ENCODE data around the gene TIMM8B.

TIMM8B gene

DNA sequence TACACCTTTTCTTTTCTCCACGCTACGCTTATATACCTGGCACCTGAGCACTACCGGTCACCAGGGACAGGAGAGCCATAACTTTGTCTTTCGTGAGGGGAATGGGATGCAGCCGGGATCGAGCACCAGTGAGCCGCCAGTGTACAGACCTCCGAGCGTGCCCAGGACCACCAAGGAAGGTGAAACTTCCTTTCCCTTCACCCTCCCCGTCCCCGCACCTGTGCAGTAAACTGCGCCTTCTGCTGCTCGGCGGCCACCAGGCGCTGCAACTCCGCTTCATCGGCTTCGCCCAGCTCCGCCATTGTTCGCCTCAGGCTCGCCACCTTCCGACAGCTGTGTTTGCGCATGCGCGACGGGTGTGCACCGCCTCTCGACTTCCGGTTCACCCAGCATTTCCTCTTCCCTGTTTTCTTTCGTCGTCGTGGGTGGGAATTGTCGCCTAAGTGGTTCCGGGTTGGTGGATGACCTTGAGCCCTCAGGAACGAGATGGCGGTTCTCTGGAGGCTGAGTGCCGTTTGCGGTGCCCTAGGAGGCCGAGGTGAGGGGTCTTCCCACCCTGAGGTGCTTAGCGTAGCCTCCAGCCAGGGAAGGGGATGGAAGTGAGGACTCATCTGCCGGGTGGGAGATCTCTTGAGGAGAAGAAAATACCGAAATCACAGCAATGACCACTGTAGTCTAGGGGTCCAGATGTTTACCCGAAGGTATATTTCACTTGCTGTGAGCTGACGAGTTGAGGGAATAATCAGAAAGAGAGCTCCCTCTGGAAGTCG, at the start of gene TIMM8B, which contains the start of gene SDHD:
TIMM8B (minus strand) TSS at position 335 of the 770 bp plus-strand sequence; CDS start at position 302, 33 bp downstream.
SDHD (plus strand) TSS at position 452 of the 770 bp plus-strand sequence; CDS start at position 487, 35 bp downstream.
- Mint-ChIP-seq H3K27ac (peak within 1 kb of the TSS; percentile 99), H3K9me3 (no peaks in the 10 kb centered on the region), H3K27me3 (no peaks in the 10 kb centered on the region), H3K36me3 (peaks cover 50 to 72% of the 10 kb centered on the region in 2 donors), H3K4me3 (peak within 1 kb of the TSS; percentile 93 to 100), H3K4me1 (peaks cover 33 to 56% of the 10 kb centered on the region in 2 donors)
- ATAC-seq (replicated peaks): peak; percentile 95
- DNase-seq: peak; percentile 94

GRCh38 chr11:112134473-112134872, 47.9 kb upstream of the TIMM8B start:
- H3K27me3 Mint-ChIP-seq: no peaks in the 10 kb centered on the region
- H3K9me3 Mint-ChIP-seq: no peaks in the 10 kb centered on the region
- peaks cover 2 to 10% of the 10 kb centered on the region in 2 donors for H3K4me1 Mint-ChIP-seq
- peaks cover 4 to 7% of the 10 kb centered on the region in 2 donors for H3K36me3 Mint-ChIP-seq
- no peak overlapping the region for H3K27ac Mint-ChIP-seq
- no peak for ATAC-seq (replicated peaks)
- no peak for DNase-seq
- no peak overlapping the region for H3K4me3 Mint-ChIP-seq

DNA sequence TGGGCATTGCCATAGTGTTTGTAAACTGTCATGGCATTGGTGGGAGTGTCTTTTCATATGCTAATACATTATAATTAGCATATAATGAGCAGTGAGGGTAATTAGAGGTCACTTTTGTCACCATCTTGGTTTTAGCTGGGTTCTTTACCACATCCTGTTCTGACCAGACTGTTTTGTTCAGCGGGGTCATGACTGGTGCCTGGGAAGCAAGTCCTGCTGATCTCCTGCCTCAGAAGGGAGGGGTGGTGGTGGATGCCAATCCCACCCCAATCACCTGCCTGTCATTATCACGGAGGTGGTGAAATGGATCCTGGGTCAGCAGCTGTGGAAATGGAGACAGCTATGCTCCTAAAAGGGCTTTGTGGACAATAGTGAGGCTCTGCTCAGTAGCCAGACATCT, 46.2 kb upstream of the TIMM8B start:
- no peak for ATAC-seq (replicated peaks)
- no peak overlapping the region for H3K27ac Mint-ChIP-seq
- no peak overlapping the region for H3K4me3 Mint-ChIP-seq

GRCh38 chr11:112129656-112130055, 43.1 kb upstream of the TIMM8B start:
- no peak for ATAC-seq (replicated peaks)
- H3K9me3 Mint-ChIP-seq: no peaks in the 10 kb centered on the region
- H3K36me3 Mint-ChIP-seq: peaks cover 4 to 8% of the 10 kb centered on the region in 2 donors
- H3K27ac Mint-ChIP-seq: peak overlapping the region; percentile 32
- no peaks in the 10 kb centered on the region for H3K27me3 Mint-ChIP-seq
- DNase-seq: no peak
- H3K4me1 Mint-ChIP-seq: peaks cover 2 to 5% of the 10 kb centered on the region in 2 donors
- H3K4me3 Mint-ChIP-seq: no peak overlapping the region

More for the DNA sequence above, 46.2 kb upstream of the TIMM8B start:
- Mint-ChIP-seq H3K27me3 (no peaks in the 10 kb centered on the region), H3K36me3 (peaks cover 4 to 7% of the 10 kb centered on the region in 2 donors), H3K4me1 (peaks cover 2 to 11% of the 10 kb centered on the region in 2 donors), H3K9me3 (no peaks in the 10 kb centered on the region)
- DNase-seq: no peak

DNA sequence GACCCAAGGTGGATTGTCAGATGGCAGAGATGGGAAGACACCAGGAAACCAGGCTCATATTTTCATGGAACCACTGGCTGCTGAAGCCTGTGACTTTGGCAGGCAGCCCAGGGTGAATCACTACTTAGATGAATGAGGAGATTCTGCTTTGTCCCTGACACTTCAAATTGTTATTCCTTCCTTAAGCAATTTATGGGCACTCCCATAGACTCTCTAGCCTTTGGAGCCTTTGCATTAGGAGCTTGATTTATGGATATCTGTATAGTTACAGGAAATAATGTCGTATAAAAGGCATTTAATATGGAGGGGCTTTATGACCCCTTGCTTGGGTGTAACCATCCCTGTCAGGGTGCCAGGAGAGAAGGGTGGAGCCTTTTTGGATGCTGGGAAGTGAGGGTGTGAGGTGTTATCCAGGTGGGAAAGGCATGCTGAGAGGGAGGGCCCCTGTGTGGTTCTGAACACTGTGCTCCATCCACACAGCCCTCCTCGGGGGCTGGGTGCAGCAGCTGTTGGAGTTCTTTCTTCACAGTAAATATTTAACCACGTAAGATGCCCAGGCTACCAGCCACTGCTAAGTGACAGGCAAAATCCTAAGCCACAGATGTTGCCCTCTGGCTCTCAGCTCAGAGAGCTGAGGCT, 42.0 kb upstream of the TIMM8B start:
- DNase-seq (no peak), ATAC-seq (replicated peaks) (no peak)
- Mint-ChIP-seq H3K27ac (no peak overlapping the region), H3K27me3 (no peaks in the 10 kb centered on the region), H3K36me3 (peaks cover 4 to 5% of the 10 kb centered on the region in 2 donors), H3K4me1 (peaks cover 2 to 5% of the 10 kb centered on the region in 2 donors), H3K9me3 (no peaks in the 10 kb centered on the region), H3K4me3 (no peak overlapping the region)

DNA sequence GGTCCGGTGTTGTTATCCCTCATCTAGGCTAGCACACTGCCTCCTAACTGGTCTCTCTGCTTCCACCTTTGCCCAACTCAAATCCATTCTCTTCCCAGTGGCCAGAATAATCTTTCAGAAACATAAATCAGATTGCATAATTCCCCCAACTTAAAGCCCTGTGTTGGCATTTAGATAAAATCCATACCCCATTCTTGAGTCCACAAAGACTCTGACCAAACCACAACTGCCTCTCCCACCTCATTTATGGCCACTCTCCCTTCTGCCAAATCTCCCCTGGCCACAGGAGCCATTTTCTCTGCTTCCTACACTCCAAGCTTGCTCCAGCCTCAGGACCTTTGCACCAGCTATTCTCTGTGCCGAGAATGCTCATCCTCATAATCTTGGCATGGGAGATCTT, 40.5 kb upstream of the TIMM8B start:
- Mint-ChIP-seq H3K27me3 (no peaks in the 10 kb centered on the region), H3K4me1 (peaks cover 2 to 5% of the 10 kb centered on the region in 2 donors), H3K4me3 (no peak overlapping the region), H3K36me3 (peaks cover 7 to 9% of the 10 kb centered on the region in 2 donors), H3K9me3 (no peaks in the 10 kb centered on the region), H3K27ac (no peak overlapping the region)
- ATAC-seq (replicated peaks): no peak
- DNase-seq: no peak

- Mint-ChIP-seq H3K27me3 (no peaks in the 10 kb centered on the region), H3K9me3 (no peaks in the 10 kb centered on the region), H3K4me3 (no peak overlapping the region), H3K4me1 (peaks cover 3 to 8% of the 10 kb centered on the region in 2 donors), H3K27ac (no peak overlapping the region), H3K36me3 (peaks cover 5 to 14% of the 10 kb centered on the region in 2 donors)
- ATAC-seq (replicated peaks): no peak
- no peak for DNase-seq
These were observed 36.6 kb upstream of the TIMM8B start for GRCh38 chr11:112123129-112123528.

GRCh38 chr11:112121981-112122615, 35.5 kb upstream of the TIMM8B start:
- Mint-ChIP-seq H3K36me3 (peaks cover 5 to 12% of the 10 kb centered on the region in 2 donors), H3K4me3 (no peak overlapping the region), H3K27me3 (no peaks in the 10 kb centered on the region), H3K9me3 (no peaks in the 10 kb centered on the region), H3K4me1 (peaks cover 3 to 8% of the 10 kb centered on the region in 2 donors), H3K27ac (no peak overlapping the region)
- DNase-seq: no peak
- ATAC-seq (replicated peaks): no peak

- ATAC-seq (replicated peaks) (no peak), DNase-seq (no peak)
- Mint-ChIP-seq H3K9me3 (no peaks in the 10 kb centered on the region), H3K27me3 (no peaks in the 10 kb centered on the region), H3K4me3 (no peak overlapping the region), H3K27ac (no peak overlapping the region), H3K36me3 (peaks cover 3 to 14% of the 10 kb centered on the region in 2 donors), H3K4me1 (peaks cover 3 to 8% of the 10 kb centered on the region in 2 donors)
These were observed 31.6 kb upstream of the TIMM8B start for GRCh38 chr11:112118176-112118575.

- H3K27me3 Mint-ChIP-seq: no peaks in the 10 kb centered on the region
- H3K4me3 Mint-ChIP-seq: no peak overlapping the region
- H3K36me3 Mint-ChIP-seq: peaks cover 4 to 14% of the 10 kb centered on the region in 2 donors
- H3K9me3 Mint-ChIP-seq: no peaks in the 10 kb centered on the region
- DNase-seq: no peak
- no peak for ATAC-seq (replicated peaks)
- peaks cover 3 to 4% of the 10 kb centered on the region in 2 donors for H3K4me1 Mint-ChIP-seq
- H3K27ac Mint-ChIP-seq: no peak overlapping the region
These were observed 28.8 kb upstream of the TIMM8B start for GRCh38 chr11:112115386-112115785.

DNA sequence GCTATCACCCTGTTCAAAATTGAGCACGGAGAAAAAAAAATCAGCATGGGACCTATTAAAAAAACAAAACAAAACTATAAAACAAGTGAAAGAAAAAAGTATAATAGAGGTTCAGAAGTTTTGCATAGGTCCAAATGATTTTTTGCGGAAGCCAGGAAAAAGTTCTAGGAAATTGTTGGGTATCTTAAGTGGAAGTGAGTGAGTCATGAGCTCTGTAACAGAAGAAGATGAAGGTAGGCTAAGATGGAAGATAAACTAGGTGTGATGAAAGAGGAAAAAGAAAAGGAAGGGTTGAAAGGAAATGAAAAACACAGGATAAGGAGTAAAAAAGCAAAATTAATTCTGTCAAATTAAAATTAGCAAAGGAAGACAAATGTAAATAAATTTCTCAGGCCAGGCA, 27.9 kb upstream of the TIMM8B start:
- Mint-ChIP-seq H3K4me1 (no peaks in the 10 kb centered on the region), H3K9me3 (no peaks in the 10 kb centered on the region), H3K4me3 (no peak overlapping the region), H3K27me3 (no peaks in the 10 kb centered on the region), H3K27ac (no peak overlapping the region), H3K36me3 (peaks cover 5 to 11% of the 10 kb centered on the region in 2 donors)
- DNase-seq (no peak), ATAC-seq (replicated peaks) (no peak)

GRCh38 chr11:112113539-112114457, 27.2 kb upstream of the TIMM8B start:
- Mint-ChIP-seq H3K9me3 (no peaks in the 10 kb centered on the region), H3K4me1 (no peaks in the 10 kb centered on the region), H3K36me3 (peaks cover 5 to 14% of the 10 kb centered on the region in 2 donors), H3K27ac (no peak overlapping the region), H3K4me3 (no peak overlapping the region), H3K27me3 (no peaks in the 10 kb centered on the region)
- DNase-seq: no peak
- ATAC-seq (replicated peaks): peak in 1 of 2 donors; percentile 56

GRCh38 chr11:112106070-112106469, 19.5 kb upstream of the TIMM8B start:
- Mint-ChIP-seq H3K27ac (no peak overlapping the region), H3K36me3 (peaks cover 9 to 12% of the 10 kb centered on the region in 2 donors), H3K27me3 (no peaks in the 10 kb centered on the region), H3K4me3 (no peak overlapping the region), H3K4me1 (peaks cover 6 to 7% of the 10 kb centered on the region in 2 donors), H3K9me3 (no peaks in the 10 kb centered on the region)
- ATAC-seq (replicated peaks) (no peak), DNase-seq (no peak)
